HFFc6 (cell line): ENCODE measurements around the gene ATF7IP. TPM values are rescaled to one million over a fixed set of nuclear protein-coding genes. Genes with fewer than 3 reads are reported as not detected.
"Not testable (repeated sequence)": the region's sequence is repeated elsewhere in the genome, so short reads cannot be mapped to it uniquely, and the experiment has no call there.

Experiments
- DNase-seq: peaks from one replicate; pipeline ENCODE4 v3.0.0-alpha.2; 2018
- H3K27ac Mint-ChIP-seq: 2 replicates; pipeline ENCODE4 v1.8.0; 2020; ENCODE audit warnings: mild to moderate bottlenecking, mixed read lengths
- H3K27me3 Mint-ChIP-seq: 2 replicates; pipeline ENCODE4 v1.8.0; 2021; ENCODE audit warnings: mild to moderate bottlenecking, moderate library complexity, mixed read lengths; ENCODE audit not compliant: insufficient read depth
- H3K36me3 Mint-ChIP-seq: 2 replicates; pipeline ENCODE4 v1.8.0; 2021; ENCODE audit warnings: low read depth, mixed read lengths
- H3K4me1 Mint-ChIP-seq: 2 replicates; pipeline ENCODE4 v1.8.0; 2020; ENCODE audit warnings: low read depth, mixed read lengths
- H3K4me3 Mint-ChIP-seq: 2 replicates; pipeline ENCODE4 v1.8.0; 2020; ENCODE audit warnings: mild to moderate bottlenecking, moderate library complexity, mixed read lengths
- H3K9me3 Mint-ChIP-seq: 2 replicates; pipeline ENCODE4 v1.8.0; 2020; ENCODE audit warnings: mild to moderate bottlenecking, mixed read lengths
- long read RNA-seq: library from polyadenylated mRNA; unstranded; transcript quantifications from one replicate; pipeline ENCODE4 v2.0.0, GENCODE V29; 2019
- total RNA-seq, 6 experiments: library from RNA; stranded (reverse); fragmentation: NEBNext Ultra II Directional; extraction: Animal tissue kit (Norgen Biotek cat#: 25700); gene quantifications; 2 replicates in 1 of 6; 3 replicates in 5 of 6; pipeline ENCODE4 v1.2.3, GENCODE V29; 2021
- TF ChIP-seq, protein P1 (sequence below): fragments of 200-600 bp; sonication (generic); IDR thresholded peaks from 2 replicates; pipeline ENCODE4 v1.5.0; 2021; ENCODE audit warnings: antibody characterized with exemption, mild to moderate bottlenecking

The ATF7IP gene, protein sequence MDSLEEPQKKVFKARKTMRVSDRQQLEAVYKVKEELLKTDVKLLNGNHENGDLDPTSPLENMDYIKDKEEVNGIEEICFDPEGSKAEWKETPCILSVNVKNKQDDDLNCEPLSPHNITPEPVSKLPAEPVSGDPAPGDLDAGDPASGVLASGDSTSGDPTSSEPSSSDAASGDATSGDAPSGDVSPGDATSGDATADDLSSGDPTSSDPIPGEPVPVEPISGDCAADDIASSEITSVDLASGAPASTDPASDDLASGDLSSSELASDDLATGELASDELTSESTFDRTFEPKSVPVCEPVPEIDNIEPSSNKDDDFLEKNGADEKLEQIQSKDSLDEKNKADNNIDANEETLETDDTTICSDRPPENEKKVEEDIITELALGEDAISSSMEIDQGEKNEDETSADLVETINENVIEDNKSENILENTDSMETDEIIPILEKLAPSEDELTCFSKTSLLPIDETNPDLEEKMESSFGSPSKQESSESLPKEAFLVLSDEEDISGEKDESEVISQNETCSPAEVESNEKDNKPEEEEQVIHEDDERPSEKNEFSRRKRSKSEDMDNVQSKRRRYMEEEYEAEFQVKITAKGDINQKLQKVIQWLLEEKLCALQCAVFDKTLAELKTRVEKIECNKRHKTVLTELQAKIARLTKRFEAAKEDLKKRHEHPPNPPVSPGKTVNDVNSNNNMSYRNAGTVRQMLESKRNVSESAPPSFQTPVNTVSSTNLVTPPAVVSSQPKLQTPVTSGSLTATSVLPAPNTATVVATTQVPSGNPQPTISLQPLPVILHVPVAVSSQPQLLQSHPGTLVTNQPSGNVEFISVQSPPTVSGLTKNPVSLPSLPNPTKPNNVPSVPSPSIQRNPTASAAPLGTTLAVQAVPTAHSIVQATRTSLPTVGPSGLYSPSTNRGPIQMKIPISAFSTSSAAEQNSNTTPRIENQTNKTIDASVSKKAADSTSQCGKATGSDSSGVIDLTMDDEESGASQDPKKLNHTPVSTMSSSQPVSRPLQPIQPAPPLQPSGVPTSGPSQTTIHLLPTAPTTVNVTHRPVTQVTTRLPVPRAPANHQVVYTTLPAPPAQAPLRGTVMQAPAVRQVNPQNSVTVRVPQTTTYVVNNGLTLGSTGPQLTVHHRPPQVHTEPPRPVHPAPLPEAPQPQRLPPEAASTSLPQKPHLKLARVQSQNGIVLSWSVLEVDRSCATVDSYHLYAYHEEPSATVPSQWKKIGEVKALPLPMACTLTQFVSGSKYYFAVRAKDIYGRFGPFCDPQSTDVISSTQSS
- total RNA-seq = 10 to 100 TPM; 38.3 to 47.3 (median 41.7) TPM
- long read RNA-seq, full-length matches to known transcripts = 2 of 13 reads
- long read RNA-seq, partial matches to known transcripts = 7 of 13 reads
- long read RNA-seq, other reads (novel, unspliced or antisense) = 4 of 13 reads

- Mint-ChIP-seq H3K4me3 (peak within 1 kb of the TSS; percentile 86), H3K27ac (peak within 1 kb of the TSS; percentile 86), H3K27me3 (peaks cover 4% of the 10 kb centered on the region; the same call in 1 of the 2 replicates), H3K4me1 (peaks cover 40% of the 10 kb centered on the region), H3K9me3 (peaks cover 5% of the 10 kb centered on the region), H3K36me3 (peaks cover 21% of the 10 kb centered on the region)
- TF ChIP-seq, protein P1, sequence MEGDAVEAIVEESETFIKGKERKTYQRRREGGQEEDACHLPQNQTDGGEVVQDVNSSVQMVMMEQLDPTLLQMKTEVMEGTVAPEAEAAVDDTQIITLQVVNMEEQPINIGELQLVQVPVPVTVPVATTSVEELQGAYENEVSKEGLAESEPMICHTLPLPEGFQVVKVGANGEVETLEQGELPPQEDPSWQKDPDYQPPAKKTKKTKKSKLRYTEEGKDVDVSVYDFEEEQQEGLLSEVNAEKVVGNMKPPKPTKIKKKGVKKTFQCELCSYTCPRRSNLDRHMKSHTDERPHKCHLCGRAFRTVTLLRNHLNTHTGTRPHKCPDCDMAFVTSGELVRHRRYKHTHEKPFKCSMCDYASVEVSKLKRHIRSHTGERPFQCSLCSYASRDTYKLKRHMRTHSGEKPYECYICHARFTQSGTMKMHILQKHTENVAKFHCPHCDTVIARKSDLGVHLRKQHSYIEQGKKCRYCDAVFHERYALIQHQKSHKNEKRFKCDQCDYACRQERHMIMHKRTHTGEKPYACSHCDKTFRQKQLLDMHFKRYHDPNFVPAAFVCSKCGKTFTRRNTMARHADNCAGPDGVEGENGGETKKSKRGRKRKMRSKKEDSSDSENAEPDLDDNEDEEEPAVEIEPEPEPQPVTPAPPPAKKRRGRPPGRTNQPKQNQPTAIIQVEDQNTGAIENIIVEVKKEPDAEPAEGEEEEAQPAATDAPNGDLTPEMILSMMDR = peak; percentile 62
- DNase-seq = peak; percentile 96
Observed at GRCh38 chr12:14365294-14366208, at the start of gene ATF7IP. Gene ATF7IP, plus strand, starts transcription at chr12:14365682. Its CDS starts 58,234 bp downstream, at chr12:14423916.

GRCh38 chr12:14317362-14318146, 47.9 kb upstream of the ATF7IP start:
- no peak for DNase-seq
- no peaks in the 10 kb centered on the region; the same call in 1 of the 2 replicates for H3K27me3 Mint-ChIP-seq
- H3K27ac Mint-ChIP-seq = peak overlapping the region; percentile 43
- H3K36me3 Mint-ChIP-seq = peaks cover 1% of the 10 kb centered on the region; the same call in 1 of the 2 replicates
- TF ChIP-seq, protein P1 = no peak
- peaks cover 62% of the 10 kb centered on the region for H3K4me1 Mint-ChIP-seq
- no peak overlapping the region for H3K4me3 Mint-ChIP-seq
- H3K9me3 Mint-ChIP-seq = peaks cover 1% of the 10 kb centered on the region

DNA sequence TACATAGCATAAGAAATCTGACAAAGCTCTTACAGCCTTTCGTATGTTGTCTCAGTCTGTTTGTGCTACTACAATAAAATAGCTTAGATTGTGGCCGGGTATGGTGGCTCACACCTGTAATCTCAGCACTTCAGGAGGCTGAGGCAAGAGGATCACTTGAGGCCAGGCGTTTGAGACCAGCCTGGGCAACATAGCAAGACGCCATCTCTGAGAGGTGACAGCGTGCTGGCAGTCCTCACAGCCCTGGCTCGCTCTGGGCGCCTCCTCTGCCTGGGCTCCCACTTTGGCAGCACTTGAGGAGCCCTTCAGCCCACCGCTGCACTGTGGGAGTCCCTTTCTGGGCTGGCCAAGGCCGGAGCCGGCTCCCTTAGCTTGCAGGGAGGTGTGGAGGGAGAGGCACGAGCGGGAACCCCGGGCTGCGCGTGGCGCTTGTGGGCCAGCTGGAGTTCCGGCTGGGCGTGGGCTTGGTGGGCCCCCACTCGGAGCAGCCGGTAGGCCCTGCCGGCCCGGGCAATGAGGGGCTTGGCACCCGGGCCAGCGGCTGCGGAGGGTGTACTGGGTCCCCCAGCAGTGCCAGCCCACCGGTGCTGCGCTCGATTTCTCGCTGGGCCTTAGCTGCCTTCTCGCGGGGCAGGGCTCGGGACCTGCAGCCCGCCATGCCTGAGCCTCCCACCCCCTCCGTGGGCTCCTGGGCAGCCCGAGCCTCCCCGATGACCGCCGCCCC, 45.6 kb upstream of the ATF7IP start:
- not testable (repeated sequence) for H3K9me3 Mint-ChIP-seq, DNase-seq, H3K4me3 Mint-ChIP-seq, H3K27me3 Mint-ChIP-seq, H3K36me3 Mint-ChIP-seq, H3K27ac Mint-ChIP-seq
- peaks cover 60% of the 10 kb centered on the region for H3K4me1 Mint-ChIP-seq

DNA sequence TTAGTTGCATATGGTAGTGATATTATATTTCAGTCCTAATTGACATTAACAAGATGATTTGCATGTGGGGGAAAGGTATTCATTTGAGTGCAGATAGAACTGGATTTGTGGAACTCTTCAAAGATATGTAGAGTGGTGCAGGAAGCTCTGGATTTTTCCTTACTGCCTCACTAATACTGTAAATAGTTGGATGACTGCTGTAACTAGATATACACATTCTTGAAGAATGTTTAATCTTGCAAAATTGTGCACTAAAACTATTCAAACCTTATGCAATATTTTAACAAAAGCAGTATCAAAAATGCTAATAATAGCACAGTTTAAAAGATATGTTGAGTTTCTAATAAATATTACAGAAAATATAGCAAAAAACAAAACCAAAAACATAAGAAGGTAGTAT, 43.1 kb upstream of the ATF7IP start:
- Mint-ChIP-seq H3K36me3 (peaks cover 11% of the 10 kb centered on the region), H3K27ac (peak overlapping the region; percentile 48), H3K4me1 (peaks cover 66% of the 10 kb centered on the region), H3K27me3 (no peaks in the 10 kb centered on the region; the same call in 1 of the 2 replicates), H3K9me3 (peaks cover 10% of the 10 kb centered on the region), H3K4me3 (peak overlapping the region; percentile 11; the same call in 1 of the 2 replicates)
- DNase-seq = peak; percentile 48
- TF ChIP-seq, protein P1 = no peak
